RWPE2 (cell line): Measurements from ENCODE around the gene KIAA0930.
"Not testable (repeated sequence)": the region's sequence is repeated elsewhere in the genome, so short reads cannot be mapped to it uniquely, and the experiment has no call there.

Experiments used
- ATAC-seq: fragments of 200-7000 bp; cut with Tn5 transposase; 3 replicates; pipeline ENCODE4 v1.9.1; 2021; ENCODE audit warnings: low read depth
- DNase-seq: peaks from one replicate; pipeline ENCODE4 v3.0.0-alpha.2; 2020; ENCODE audit warnings: low spot score
- H3K27ac ChIP-seq: fragments of 450-650 bp; 2 replicates; pipeline ENCODE4 v1.5.1; 2017; ENCODE audit warnings: mild to moderate bottlenecking; ENCODE audit not compliant: poor library complexity, severe bottlenecking
- H3K27me3 ChIP-seq: fragments of 250-450 bp; sonication (Bioruptor Pico); 2 replicates; pipeline ENCODE4 v1.5.1; 2021; ENCODE audit warnings: mild to moderate bottlenecking, moderate library complexity; ENCODE audit not compliant: insufficient read depth, poor library complexity, severe bottlenecking
- H3K36me3 ChIP-seq: fragments of 250-450 bp; sonication (Bioruptor Pico); 2 replicates; pipeline ENCODE4 v1.5.1; 2020; ENCODE audit warnings: low read depth, mild to moderate bottlenecking, moderate library complexity
- H3K4me1 ChIP-seq: fragments of 250-450 bp; sonication (Bioruptor Pico); 2 replicates; pipeline ENCODE4 v1.5.1; 2021; ENCODE audit warnings: mild to moderate bottlenecking, moderate library complexity; ENCODE audit not compliant: insufficient read depth, poor library complexity, severe bottlenecking
- H3K4me3 ChIP-seq: fragments of 250-450 bp; sonication (Bioruptor Pico); 2 replicates; pipeline ENCODE4 v1.5.1; 2021; ENCODE audit warnings: mild to moderate bottlenecking, moderate library complexity; ENCODE audit not compliant: severe bottlenecking
- H3K9me3 ChIP-seq: fragments of 250-450 bp; sonication (Bioruptor Pico); 2 replicates; pipeline ENCODE4 v1.5.1; 2021; ENCODE audit warnings: mild to moderate bottlenecking, moderate library complexity; ENCODE audit not compliant: severe bottlenecking
- TF ChIP-seq, protein P1 (sequence below): fragments of 450-650 bp; IDR thresholded peaks from one replicate; pipeline ENCODE4 v1.5.1; 2017; ENCODE audit warnings: mild to moderate bottlenecking, moderate library complexity; ENCODE audit not compliant: poor library complexity, severe bottlenecking

Gene KIAA0930

DNA sequence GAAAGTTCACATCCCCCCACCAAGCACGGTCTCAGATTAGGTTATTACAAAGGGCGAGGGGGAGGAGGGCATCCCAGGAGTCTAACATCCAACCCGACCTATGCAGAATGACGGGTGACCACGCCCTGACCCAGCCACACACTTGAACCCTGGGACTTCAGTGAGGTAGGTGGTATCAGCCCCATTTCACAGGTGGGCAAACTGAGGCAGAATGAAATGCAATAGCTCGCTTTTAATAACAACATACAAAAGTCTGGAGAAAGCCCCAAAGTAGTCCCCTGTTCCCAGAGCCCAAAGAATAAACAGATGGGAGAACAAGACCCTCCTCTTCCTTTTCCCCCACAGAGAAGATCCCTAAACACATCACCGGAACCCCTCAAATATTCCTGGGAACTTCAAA is 45.1 kb downstream of the KIAA0930 start:
- Histone ChIP-seq H3K27me3 (no peaks in the 10 kb centered on the region), H3K27ac (no peak overlapping the region), H3K36me3 (peaks cover 24% of the 10 kb centered on the region), H3K4me3 (no peak overlapping the region), H3K4me1 (no peaks in the 10 kb centered on the region), H3K9me3 (no peaks in the 10 kb centered on the region)
- no peak for ATAC-seq
- TF ChIP-seq, protein P1, sequence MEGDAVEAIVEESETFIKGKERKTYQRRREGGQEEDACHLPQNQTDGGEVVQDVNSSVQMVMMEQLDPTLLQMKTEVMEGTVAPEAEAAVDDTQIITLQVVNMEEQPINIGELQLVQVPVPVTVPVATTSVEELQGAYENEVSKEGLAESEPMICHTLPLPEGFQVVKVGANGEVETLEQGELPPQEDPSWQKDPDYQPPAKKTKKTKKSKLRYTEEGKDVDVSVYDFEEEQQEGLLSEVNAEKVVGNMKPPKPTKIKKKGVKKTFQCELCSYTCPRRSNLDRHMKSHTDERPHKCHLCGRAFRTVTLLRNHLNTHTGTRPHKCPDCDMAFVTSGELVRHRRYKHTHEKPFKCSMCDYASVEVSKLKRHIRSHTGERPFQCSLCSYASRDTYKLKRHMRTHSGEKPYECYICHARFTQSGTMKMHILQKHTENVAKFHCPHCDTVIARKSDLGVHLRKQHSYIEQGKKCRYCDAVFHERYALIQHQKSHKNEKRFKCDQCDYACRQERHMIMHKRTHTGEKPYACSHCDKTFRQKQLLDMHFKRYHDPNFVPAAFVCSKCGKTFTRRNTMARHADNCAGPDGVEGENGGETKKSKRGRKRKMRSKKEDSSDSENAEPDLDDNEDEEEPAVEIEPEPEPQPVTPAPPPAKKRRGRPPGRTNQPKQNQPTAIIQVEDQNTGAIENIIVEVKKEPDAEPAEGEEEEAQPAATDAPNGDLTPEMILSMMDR: no peak
- no peak for DNase-seq

GRCh38 chr22:45194686-45195085 is 46.0 kb downstream of the KIAA0930 start:
- no peak overlapping the region for H3K4me3 ChIP-seq
- no peaks in the 10 kb centered on the region for H3K27me3 ChIP-seq
- TF ChIP-seq, protein P1: no peak
- no peak overlapping the region for H3K27ac ChIP-seq
- DNase-seq (no peak), ATAC-seq (no peak)
- H3K4me1 ChIP-seq: no peaks in the 10 kb centered on the region
- peaks cover 21% of the 10 kb centered on the region for H3K36me3 ChIP-seq
- H3K9me3 ChIP-seq: no peaks in the 10 kb centered on the region

DNA sequence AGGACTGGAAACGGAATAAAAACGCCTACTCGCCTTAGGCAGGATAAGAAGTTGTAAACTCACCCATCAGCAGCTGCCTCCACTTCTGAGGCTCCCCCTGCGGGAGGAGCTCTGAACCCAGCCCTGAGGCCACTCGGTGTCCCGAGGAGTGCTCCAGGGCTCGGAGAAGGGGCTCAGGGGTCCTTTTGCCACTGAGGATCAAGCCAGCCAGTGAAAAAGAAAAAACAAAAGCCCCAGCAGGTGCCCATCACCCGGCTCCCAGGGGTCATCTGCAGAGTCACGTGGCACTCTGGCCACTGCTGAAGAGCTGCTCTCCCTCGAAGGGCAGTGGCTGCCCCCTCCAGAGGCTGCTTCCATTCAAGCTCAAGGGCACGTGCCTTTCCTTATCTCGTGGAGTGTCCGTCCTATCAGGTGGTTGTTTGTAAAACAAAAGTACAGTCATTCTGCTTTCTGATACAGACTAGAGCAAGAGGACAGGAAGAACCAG is 48.0 kb downstream of the KIAA0930 start:
- H3K27ac ChIP-seq: no peak overlapping the region
- TF ChIP-seq, protein P1: peak; percentile 11
- H3K9me3 ChIP-seq: no peaks in the 10 kb centered on the region
- peaks cover 11% of the 10 kb centered on the region; the same call in 1 of the 2 replicates for H3K36me3 ChIP-seq
- no peaks in the 10 kb centered on the region for H3K4me1 ChIP-seq
- DNase-seq: no peak
- H3K27me3 ChIP-seq: no peaks in the 10 kb centered on the region
- no peak for ATAC-seq
- H3K4me3 ChIP-seq: no peak overlapping the region

- not testable (repeated sequence) for H3K4me1 ChIP-seq, H3K27me3 ChIP-seq, ATAC-seq, DNase-seq, H3K27ac ChIP-seq, H3K4me3 ChIP-seq, H3K9me3 ChIP-seq
- peaks cover 11% of the 10 kb centered on the region; the same call in 1 of the 2 replicates for H3K36me3 ChIP-seq
Observed at GRCh38 chr22:45191746-45192145, 48.9 kb downstream of the KIAA0930 start.

DNA sequence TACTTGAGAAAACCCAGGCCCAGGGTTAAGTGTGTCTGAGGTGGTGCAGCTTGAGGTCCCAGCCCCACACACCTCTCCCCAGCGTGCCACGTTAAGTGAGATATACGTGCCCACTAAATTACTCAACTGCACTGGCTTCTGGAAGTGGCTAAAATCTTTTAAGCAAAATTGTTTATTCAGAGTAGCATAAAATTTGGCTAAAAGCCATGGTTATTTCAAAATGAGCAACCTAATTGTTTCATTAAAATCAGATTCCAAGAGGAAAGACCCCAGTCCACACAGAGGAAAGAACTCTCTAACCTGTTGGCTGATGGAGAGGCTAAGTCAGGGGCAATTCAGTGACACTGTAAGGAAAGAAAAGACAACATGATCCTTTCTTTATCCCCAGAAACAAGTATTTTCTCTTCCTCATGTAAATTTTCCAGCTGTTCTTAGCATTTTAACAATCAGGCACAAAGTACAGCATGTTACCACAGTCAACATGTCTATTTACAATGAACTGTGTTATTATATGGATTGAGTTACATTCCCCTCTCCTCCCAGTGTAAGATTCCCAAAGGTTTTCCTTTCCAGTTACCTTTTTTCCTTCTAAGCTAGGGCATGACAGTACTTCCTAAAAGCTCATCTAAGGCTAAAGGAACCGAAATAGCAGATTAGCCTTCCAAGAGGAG is 50.4 kb downstream of the KIAA0930 start:
- H3K4me3 ChIP-seq: no peak overlapping the region
- 0 out of 2 replicates have a peak, but pooled peaks cover 6% of the 10 kb centered on the region for H3K36me3 ChIP-seq
- no peaks in the 10 kb centered on the region for H3K9me3 ChIP-seq
- TF ChIP-seq, protein P1: no peak
- no peak for ATAC-seq
- no peaks in the 10 kb centered on the region for H3K27me3 ChIP-seq
- no peak for DNase-seq
- H3K27ac ChIP-seq: no peak overlapping the region
- no peaks in the 10 kb centered on the region for H3K4me1 ChIP-seq
